Measurements from ENCODE around the gene CEBPB. TPM values are rescaled to one million over a fixed set of nuclear protein-coding genes. Genes with fewer than 3 reads are reported as not detected.
A peak's percentile ranks its signal among the peaks of the same experiment; 100 is the strongest.

The CEBPB gene
- total RNA-seq, 1 experiment from 2014 or later = 183 TPM

DNA sequence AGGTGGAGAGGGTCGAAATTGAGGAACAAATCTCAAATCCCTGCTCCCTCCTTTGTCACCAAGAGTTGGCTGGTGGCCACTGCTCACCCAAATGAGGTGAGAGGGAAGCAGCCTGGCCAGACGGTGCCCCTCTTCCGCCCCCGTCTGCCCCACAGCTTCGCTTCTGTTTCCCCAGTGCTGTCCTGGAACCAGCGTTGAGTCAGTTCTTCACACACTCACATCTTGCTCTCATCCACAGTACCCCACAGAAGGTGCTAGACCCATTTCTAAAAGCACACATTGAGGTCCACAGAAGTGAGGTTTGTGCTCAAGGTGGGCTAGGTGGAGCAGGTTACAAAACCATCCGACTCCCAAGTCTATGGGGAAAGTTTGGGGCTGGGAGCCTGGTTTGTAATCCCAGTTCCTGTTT, 3.8 kb downstream of the CEBPB start:
- Histone ChIP-seq H3K9me3 (no peaks in the 10 kb centered on the region), H3K36me3 (ENCODE audit: control insufficient read depth, insufficient read depth, low read length) (peaks cover 2% of the 10 kb centered on the region; the same call in 1 of the 2 replicates), H3K4me3 (ENCODE audit: low read depth, low read length) (no peak overlapping the region), H3K4me1 (peaks cover 26% of the 10 kb centered on the region), H3K27me3 (replicated peaks; ENCODE audit: control insufficient read depth, insufficient read depth, low read length) (no peaks in the 10 kb centered on the region)
- DNase-seq = no peak
- no peaks in the 10 kb centered on the region for H3K27me3 Mint-ChIP-seq (ENCODE audit: insufficient read depth, unreplicated experiment)
- intact Hi-C loops (cut with micrococcal nuclease; ENCODE audit: unreplicated experiment) = loop anchor here (5.0 to 10.0 kb wide), 2 partner anchors 193 to 570 kb away; no protein-coding TSS in a partner anchor
- H3K4me3 Mint-ChIP-seq (ENCODE audit: unreplicated experiment) = peak overlapping the region; percentile 94
- peaks cover 81% of the 10 kb centered on the region for H3K36me3 Mint-ChIP-seq (ENCODE audit: insufficient read depth, unreplicated experiment)
- POLR2A ChIA-PET = no interaction called here
- H3K27ac Mint-ChIP-seq (ENCODE audit: unreplicated experiment) = peak overlapping the region; percentile 99
- CTCF ChIA-PET = no interaction called here
- no TSS peak for BruUV-seq (replicated peaks)
- TF ChIP-seq, protein P1, sequence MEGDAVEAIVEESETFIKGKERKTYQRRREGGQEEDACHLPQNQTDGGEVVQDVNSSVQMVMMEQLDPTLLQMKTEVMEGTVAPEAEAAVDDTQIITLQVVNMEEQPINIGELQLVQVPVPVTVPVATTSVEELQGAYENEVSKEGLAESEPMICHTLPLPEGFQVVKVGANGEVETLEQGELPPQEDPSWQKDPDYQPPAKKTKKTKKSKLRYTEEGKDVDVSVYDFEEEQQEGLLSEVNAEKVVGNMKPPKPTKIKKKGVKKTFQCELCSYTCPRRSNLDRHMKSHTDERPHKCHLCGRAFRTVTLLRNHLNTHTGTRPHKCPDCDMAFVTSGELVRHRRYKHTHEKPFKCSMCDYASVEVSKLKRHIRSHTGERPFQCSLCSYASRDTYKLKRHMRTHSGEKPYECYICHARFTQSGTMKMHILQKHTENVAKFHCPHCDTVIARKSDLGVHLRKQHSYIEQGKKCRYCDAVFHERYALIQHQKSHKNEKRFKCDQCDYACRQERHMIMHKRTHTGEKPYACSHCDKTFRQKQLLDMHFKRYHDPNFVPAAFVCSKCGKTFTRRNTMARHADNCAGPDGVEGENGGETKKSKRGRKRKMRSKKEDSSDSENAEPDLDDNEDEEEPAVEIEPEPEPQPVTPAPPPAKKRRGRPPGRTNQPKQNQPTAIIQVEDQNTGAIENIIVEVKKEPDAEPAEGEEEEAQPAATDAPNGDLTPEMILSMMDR (IDR thresholded peaks at IDR 0.05; ENCODE audit: insufficient read depth in 1 of 2, low read depth in 1 of 2, low read length in 1 of 2, severe bottlenecking in 1 of 2, unreplicated experiment in 1 of 2) = no peak
- H3K9me3 Mint-ChIP-seq (ENCODE audit: unreplicated experiment) = no peaks in the 10 kb centered on the region
- peaks cover 42% of the 10 kb centered on the region for H3K4me1 Mint-ChIP-seq (ENCODE audit: low read depth, unreplicated experiment)

GRCh38 chr20:50194831-50195523, 4.3 kb downstream of the CEBPB start:
- POLR2A ChIA-PET = interaction anchor here (0.5 kb wide), 1 partner anchor 343 kb away, joined by 4 read pairs; no protein-coding TSS in a partner anchor
- Mint-ChIP-seq H3K27ac (ENCODE audit: unreplicated experiment) (peak overlapping the region; percentile 99), H3K4me1 (ENCODE audit: low read depth, unreplicated experiment) (peaks cover 38% of the 10 kb centered on the region), H3K9me3 (ENCODE audit: unreplicated experiment) (no peaks in the 10 kb centered on the region), H3K4me3 (ENCODE audit: unreplicated experiment) (peak overlapping the region; percentile 94), H3K27me3 (ENCODE audit: insufficient read depth, unreplicated experiment) (no peaks in the 10 kb centered on the region), H3K36me3 (ENCODE audit: insufficient read depth, unreplicated experiment) (peaks cover 76% of the 10 kb centered on the region)
- Histone ChIP-seq H3K36me3 (ENCODE audit: control insufficient read depth, insufficient read depth, low read length) (peaks cover 2% of the 10 kb centered on the region; the same call in 1 of the 2 replicates), H3K4me1 (peaks cover 21% of the 10 kb centered on the region), H3K9me3 (no peaks in the 10 kb centered on the region), H3K4me3 (ENCODE audit: low read depth, low read length) (no peak overlapping the region), H3K27me3 (replicated peaks; ENCODE audit: control insufficient read depth, insufficient read depth, low read length) (no peaks in the 10 kb centered on the region)
- no TSS peak for BruUV-seq (replicated peaks)
- DNase-seq = no peak
- TF ChIP-seq, protein P1 (IDR thresholded peaks at IDR 0.05; ENCODE audit: insufficient read depth in 1 of 2, low read depth in 1 of 2, low read length in 1 of 2, severe bottlenecking in 1 of 2, unreplicated experiment in 1 of 2) = no peak
- intact Hi-C loops (cut with micrococcal nuclease; ENCODE audit: unreplicated experiment) = loop anchor here (5.0 to 10.0 kb wide), 2 partner anchors 192 to 570 kb away; no protein-coding TSS in a partner anchor
- CTCF ChIA-PET = interaction anchor here (1.0 kb wide), 1 partner anchor 16 kb away, joined by 4 read pairs; no protein-coding TSS in a partner anchor

- no peak overlapping the region for H3K4me3 Mint-ChIP-seq (ENCODE audit: unreplicated experiment)
- H3K4me1 Mint-ChIP-seq (ENCODE audit: low read depth, unreplicated experiment) = peaks cover 38% of the 10 kb centered on the region
- DNase-seq = no peak
- peak overlapping the region; percentile 99 for H3K27ac Mint-ChIP-seq (ENCODE audit: unreplicated experiment)
- no peaks in the 10 kb centered on the region for H3K9me3 Mint-ChIP-seq (ENCODE audit: unreplicated experiment)
- TF ChIP-seq, protein P1 (IDR thresholded peaks at IDR 0.05; ENCODE audit: insufficient read depth in 1 of 2, low read depth in 1 of 2, low read length in 1 of 2, severe bottlenecking in 1 of 2, unreplicated experiment in 1 of 2) = no peak
- peaks cover 71% of the 10 kb centered on the region for H3K36me3 Mint-ChIP-seq (ENCODE audit: insufficient read depth, unreplicated experiment)
- peaks cover 18% of the 10 kb centered on the region for H3K4me1 ChIP-seq
- no peaks in the 10 kb centered on the region for H3K27me3 Mint-ChIP-seq (ENCODE audit: insufficient read depth, unreplicated experiment)
- no peaks in the 10 kb centered on the region for H3K9me3 ChIP-seq
- no TSS peak for BruUV-seq (replicated peaks)
- H3K27me3 ChIP-seq (replicated peaks; ENCODE audit: control insufficient read depth, insufficient read depth, low read length) = no peaks in the 10 kb centered on the region
- intact Hi-C loops (cut with micrococcal nuclease; ENCODE audit: unreplicated experiment) = loop anchor here (10.0 kb wide), 1 partner anchor 569 kb away; no protein-coding TSS in a partner anchor
- ChIA-PET POLR2A (interaction anchor here (0.5 kb wide), 1 partner anchor 342 kb away, joined by 4 read pairs; no protein-coding TSS in a partner anchor), CTCF (interaction anchor here (0.6 to 1.0 kb wide), 2 partner anchors 17 to 78 kb away, joined by 3 to 4 read pairs; no protein-coding TSS in a partner anchor)
- H3K36me3 ChIP-seq (ENCODE audit: control insufficient read depth, insufficient read depth, low read length) = peaks cover 2% of the 10 kb centered on the region; the same call in 1 of the 2 replicates
- no peak overlapping the region for H3K4me3 ChIP-seq (ENCODE audit: low read depth, low read length)
These were observed 5.0 kb downstream of the CEBPB start for GRCh38 chr20:50195524-50196120.

All from Caco-2 (cell line).